OCI-LY3 (cell line): ENCODE data around the gene NFAM1.

Experiments used
- H2AFZ ChIP-seq: fragments of 200-600, 300-600 bp; shearing (Covaris generic); 2 replicates; pipeline ENCODE4 v1.6.0; 2014; ENCODE audit warnings: antibody characterized with exemption, low read depth, low read length
- H3K27ac ChIP-seq: fragments of 200-600, 300-600 bp; sonication (generic); 2 replicates; pipeline ENCODE4 v1.5.1; 2014; ENCODE audit warnings: mild to moderate bottlenecking, low read length, moderate library complexity, mixed read lengths
- H3K27me3 ChIP-seq: fragments of 200-600, 300-600 bp; sonication (generic); 2 replicates; pipeline ENCODE4 v1.6.1; 2014; ENCODE audit warnings: low read depth, low read length, mixed read lengths
- H3K36me3 ChIP-seq: fragments of 200-600, 300-600 bp; sonication (generic); replicated peaks from 2 replicates; pipeline ENCODE3; 2014; ENCODE audit warnings: low read depth, low read length, mixed read lengths
- H3K4me1 ChIP-seq: fragments of 300-600, 200-600 bp; sonication (generic); 2 replicates; pipeline ENCODE4 v1.6.1; 2014; ENCODE audit warnings: low read length, mixed read lengths
- H3K4me2 ChIP-seq: fragments of 200-600, 300-600 bp; sonication (generic); 2 replicates; pipeline ENCODE4 v1.6.1; 2014; ENCODE audit warnings: low read length, mixed read lengths
- H3K4me3 ChIP-seq: fragments of 300-600, 200-600 bp; sonication (generic); 2 replicates; pipeline ENCODE4 v1.5.1; 2014; ENCODE audit warnings: antibody characterized with exemption, mild to moderate bottlenecking, low read length, moderate library complexity
- H3K79me2 ChIP-seq: fragments of 300-600, 200-600 bp; shearing (Covaris generic); 2 replicates; pipeline ENCODE4 v1.6.1; 2014; ENCODE audit warnings: mild to moderate bottlenecking, low read length, mixed read lengths
- H3K9ac ChIP-seq: fragments of 300-600, 200-600 bp; shearing (Covaris generic); 2 replicates; pipeline ENCODE4 v1.6.0; 2014; ENCODE audit warnings: mild to moderate bottlenecking, low read length, moderate library complexity
- H3K9me3 ChIP-seq: fragments of 200-600, 300-600 bp; shearing (Covaris generic); 2 replicates; pipeline ENCODE4 v1.6.1; 2014; ENCODE audit warnings: low read length, mixed read lengths; ENCODE audit not compliant: insufficient read depth
- H4K20me1 ChIP-seq: fragments of 200-600, 300-600 bp; sonication (generic); 2 replicates; pipeline ENCODE4 v1.6.1; 2016; ENCODE audit warnings: low read length, mixed read lengths; ENCODE audit not compliant: insufficient read depth
- CTCF ChIP-seq: fragments of 200-600, 300-600 bp; sonication (generic); IDR thresholded peaks from 2 replicates; pipeline ENCODE4 v1.5.1; 2014; ENCODE audit warnings: antibody characterized with exemption, low read length, low read depth
- EZH2phosphoT487 ChIP-seq: fragments of 200-600 bp; shearing (Covaris generic); IDR thresholded peaks from 2 replicates; pipeline ENCODE4 v1.6.1; 2018; ENCODE audit warnings: antibody characterized with exemption, mixed run types, low read depth

The NFAM1 gene

GRCh38 chr22:42410708-42411107 lies 21.5 kb downstream of the NFAM1 start:
- no peaks in the 10 kb centered on the region for H3K36me3 ChIP-seq
- no peaks in the 10 kb centered on the region for H3K79me2 ChIP-seq
- H3K9me3 ChIP-seq, result no peaks in the 10 kb centered on the region
- no peak for TF ChIP-seq EZH2phosphoT487
- TF ChIP-seq CTCF, result no peak
- no peaks in the 10 kb centered on the region for H4K20me1 ChIP-seq
- no peak overlapping the region for H3K4me3 ChIP-seq
- no peak overlapping the region for H3K4me2 ChIP-seq
- no peak overlapping the region for H2AFZ ChIP-seq
- H3K27me3 ChIP-seq, result peaks cover 16% of the 10 kb centered on the region
- no peak overlapping the region for H3K9ac ChIP-seq
- H3K27ac ChIP-seq, result no peak overlapping the region
- H3K4me1 ChIP-seq, result no peaks in the 10 kb centered on the region

- Histone ChIP-seq H3K9me3 (no peaks in the 10 kb centered on the region), H4K20me1 (no peaks in the 10 kb centered on the region), H3K27ac (no peak overlapping the region), H2AFZ (no peak overlapping the region), H3K4me3 (no peak overlapping the region), H3K4me1 (no peaks in the 10 kb centered on the region), H3K27me3 (peaks cover 32% of the 10 kb centered on the region), H3K79me2 (no peaks in the 10 kb centered on the region), H3K9ac (no peak overlapping the region), H3K4me2 (no peak overlapping the region), H3K36me3 (no peaks in the 10 kb centered on the region)
- no peak for TF ChIP-seq CTCF
- no peak for TF ChIP-seq EZH2phosphoT487
Measured at GRCh38 chr22:42408810-42409529, 23.2 kb downstream of the NFAM1 start.

DNA sequence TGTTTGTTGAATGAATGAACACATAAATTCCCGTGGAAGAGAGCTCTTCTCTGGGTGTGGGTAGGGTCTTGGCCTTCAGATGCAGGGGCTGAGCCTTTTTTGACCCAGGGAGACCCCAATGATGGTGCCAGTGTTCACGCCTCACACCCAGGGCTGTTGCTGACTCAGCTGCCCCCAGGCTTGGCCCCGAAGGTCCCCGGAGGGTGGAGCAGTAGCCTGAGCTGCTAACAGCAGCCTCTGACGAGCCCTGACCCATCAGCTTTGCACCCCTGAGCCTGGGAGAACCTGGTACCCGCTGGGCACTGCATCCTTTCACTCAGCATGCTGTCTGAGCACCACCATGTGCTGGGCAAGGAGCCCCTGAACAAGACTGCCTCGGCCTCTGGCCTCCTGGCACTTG lies 23.9 kb downstream of the NFAM1 start:
- no peaks in the 10 kb centered on the region for H3K4me1 ChIP-seq
- H3K27me3 ChIP-seq, result peaks cover 38% of the 10 kb centered on the region
- no peak overlapping the region for H3K4me2 ChIP-seq
- H3K4me3 ChIP-seq, result no peak overlapping the region
- H3K9ac ChIP-seq, result no peak overlapping the region
- no peaks in the 10 kb centered on the region for H3K9me3 ChIP-seq
- no peaks in the 10 kb centered on the region for H3K79me2 ChIP-seq
- H3K27ac ChIP-seq, result no peak overlapping the region
- no peaks in the 10 kb centered on the region for H3K36me3 ChIP-seq
- H4K20me1 ChIP-seq, result no peaks in the 10 kb centered on the region
- TF ChIP-seq CTCF (no peak), EZH2phosphoT487 (no peak)
- no peak overlapping the region for H2AFZ ChIP-seq

- no peaks in the 10 kb centered on the region for H3K36me3 ChIP-seq
- H3K4me3 ChIP-seq, result no peak overlapping the region
- H3K9me3 ChIP-seq, result no peaks in the 10 kb centered on the region
- no peaks in the 10 kb centered on the region for H4K20me1 ChIP-seq
- TF ChIP-seq CTCF (no peak), EZH2phosphoT487 (no peak)
- H3K4me1 ChIP-seq, result no peaks in the 10 kb centered on the region
- no peak overlapping the region for H2AFZ ChIP-seq
- peaks cover 54% of the 10 kb centered on the region for H3K27me3 ChIP-seq
- no peaks in the 10 kb centered on the region for H3K79me2 ChIP-seq
- no peak overlapping the region for H3K27ac ChIP-seq
- no peak overlapping the region for H3K9ac ChIP-seq
- no peak overlapping the region for H3K4me2 ChIP-seq
Measured at GRCh38 chr22:42404266-42404665, 27.9 kb downstream of the NFAM1 start.
